Panc1 (cell line): ENCODE results near the gene LMO4. TPM values are rescaled to one million over a fixed set of nuclear protein-coding genes. Genes with fewer than 3 reads are reported as not detected.

Experiments
- ATAC-seq: fragments of 200-7000 bp; cut with Tn5 transposase; 2 replicates; pipeline ENCODE4 v1.9.1; 2020; ENCODE audit warnings: mild to moderate bottlenecking, moderate library complexity
- BruUV-seq: library from RNA; stranded (reverse); fragments of 400-500 nt; replicated peaks from 2 replicates; lab custom pipeline; 2021; lab: Mats Ljungman, UMichigan
- CTCF ChIA-PET: fragments of 300-600 bp; sonication (Branson Sonifier 250); formaldehyde crosslinking; loops from one replicate; lab custom pipeline; 2022; ENCODE audit warnings: antibody characterized with exemption; lab: Charles Lee
- POLR2A ChIA-PET: fragments of 300-600 bp; sonication (Branson Sonifier 250); formaldehyde crosslinking; loops from one replicate; lab custom pipeline; 2022; ENCODE audit warnings: antibody characterized with exemption; lab: Charles Lee
- DNase-seq: peaks from one replicate; pipeline ENCODE4 v3.0.0-alpha.2; 2010; ENCODE audit warnings: low read depth, low spot score
- H3K27ac ChIP-seq: 2 replicates; pipeline ENCODE4 v1.5.1; 2011; ENCODE audit warnings: mild to moderate bottlenecking, low read length, inconsistent platforms
- H3K27me3 ChIP-seq: fragments of 200-500 bp; sonication (Bioruptor generic); 2 replicates; pipeline ENCODE4 v1.6.0; 2014; ENCODE audit warnings: low read length, inconsistent platforms; ENCODE audit not compliant: control insufficient read depth, insufficient read depth
- H3K36me3 ChIP-seq: fragments of 200-500 bp; sonication (Bioruptor generic); 2 replicates; pipeline ENCODE4 v1.5.1; 2014; ENCODE audit warnings: inconsistent platforms, mild to moderate bottlenecking, low read length, moderate library complexity; ENCODE audit not compliant: control insufficient read depth, insufficient read depth
- H3K4me1 ChIP-seq: 2 replicates; pipeline ENCODE4 v1.5.1; 2011; ENCODE audit warnings: inconsistent platforms, mild to moderate bottlenecking, low read length, moderate library complexity; ENCODE audit not compliant: control insufficient read depth, insufficient read depth
- H3K4me3 ChIP-seq, 2 experiments: 2 replicates each; pipeline ENCODE4 v1.5.1; 2011 to 2012; ENCODE audit warnings: low read depth in 2 of 2, low read length in 2 of 2, mild to moderate bottlenecking in 2 of 2, inconsistent platforms in 1 of 2, moderate library complexity in 1 of 2
- H3K9me3 ChIP-seq: fragments of 200-500 bp; sonication (Bioruptor generic); 2 replicates; pipeline ENCODE4 v1.5.1; 2014; ENCODE audit warnings: low read depth, mild to moderate bottlenecking, inconsistent platforms, low read length, moderate library complexity; ENCODE audit not compliant: control insufficient read depth, insufficient read depth
- POLR2AphosphoS5 ChIP-seq: IDR thresholded peaks from 2 replicates; pipeline ENCODE4 v1.6.1; 2012; ENCODE audit warnings: mild to moderate bottlenecking, low read depth, low read length, moderate library complexity
- REST ChIP-seq, 2 experiments: IDR thresholded peaks; 2 replicates each; pipeline ENCODE4 v1.6.1; 2011 to 2012; ENCODE audit warnings: low read depth in 2 of 2, control low read depth in 1 of 2, low read length in 1 of 2, mild to moderate bottlenecking in 1 of 2, moderate library complexity in 1 of 2; ENCODE audit not compliant: insufficient read depth in 1 of 2
- SIN3A ChIP-seq: IDR thresholded peaks from 2 replicates; pipeline ENCODE4 v1.6.1; 2012; ENCODE audit warnings: low read depth, mild to moderate bottlenecking, low read length, moderate library complexity, borderline replicate concordance; ENCODE audit not compliant: insufficient read depth
- TCF7L2 ChIP-seq: IDR thresholded peaks from 2 replicates; pipeline ENCODE4 v1.6.1; 2011; ENCODE audit warnings: mild to moderate bottlenecking, low read depth, low read length, inconsistent platforms
- in situ Hi-C: cut with HindIII; loops from 2 replicates; pipeline ENCODE4 v1.10.0; 2016; ENCODE audit warnings: low sequenced_read_pairs, low pct_unique_long_range_greater_than_20kb
- intact Hi-C: fragments of 100-400 bp; cut with micrococcal nuclease; formaldehyde crosslinking; loops from one replicate; pipeline ENCODE4 v1.10.0; 2022; ENCODE audit not compliant: unreplicated experiment
- total RNA-seq: library from RNA; stranded (reverse); gene quantifications from one replicate; pipeline ENCODE4 v1.2.1, GENCODE V29; 2021; ENCODE audit not compliant: unreplicated experiment
- TF ChIP-seq, protein P1 (sequence below): fragments of 450-650 bp; IDR thresholded peaks from 2 replicates; pipeline ENCODE4 v1.5.1; 2017; ENCODE audit warnings: mild to moderate bottlenecking

Gene LMO4
- total RNA-seq, 1 experiment from 2014 or later: 38.3 TPM

GRCh38 chr1:87325982-87326738 lies 2.5 kb upstream of the LMO4 start:
- no peak overlapping the region for H3K4me3 ChIP-seq
- TF ChIP-seq, protein P1, sequence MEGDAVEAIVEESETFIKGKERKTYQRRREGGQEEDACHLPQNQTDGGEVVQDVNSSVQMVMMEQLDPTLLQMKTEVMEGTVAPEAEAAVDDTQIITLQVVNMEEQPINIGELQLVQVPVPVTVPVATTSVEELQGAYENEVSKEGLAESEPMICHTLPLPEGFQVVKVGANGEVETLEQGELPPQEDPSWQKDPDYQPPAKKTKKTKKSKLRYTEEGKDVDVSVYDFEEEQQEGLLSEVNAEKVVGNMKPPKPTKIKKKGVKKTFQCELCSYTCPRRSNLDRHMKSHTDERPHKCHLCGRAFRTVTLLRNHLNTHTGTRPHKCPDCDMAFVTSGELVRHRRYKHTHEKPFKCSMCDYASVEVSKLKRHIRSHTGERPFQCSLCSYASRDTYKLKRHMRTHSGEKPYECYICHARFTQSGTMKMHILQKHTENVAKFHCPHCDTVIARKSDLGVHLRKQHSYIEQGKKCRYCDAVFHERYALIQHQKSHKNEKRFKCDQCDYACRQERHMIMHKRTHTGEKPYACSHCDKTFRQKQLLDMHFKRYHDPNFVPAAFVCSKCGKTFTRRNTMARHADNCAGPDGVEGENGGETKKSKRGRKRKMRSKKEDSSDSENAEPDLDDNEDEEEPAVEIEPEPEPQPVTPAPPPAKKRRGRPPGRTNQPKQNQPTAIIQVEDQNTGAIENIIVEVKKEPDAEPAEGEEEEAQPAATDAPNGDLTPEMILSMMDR: peak; percentile 86
- TF ChIP-seq SIN3A (no peak), POLR2AphosphoS5 (no peak), REST (IDR thresholded peaks at IDR 0.05; ENCODE audit: insufficient read depth in 1 of 2, low read depth in 2 of 2, low read length in 1 of 2) (no peak), TCF7L2 (no peak)
- no TSS peak for BruUV-seq
- H3K9me3 ChIP-seq: no peaks in the 10 kb centered on the region
- peak; percentile 69 for DNase-seq
- in situ Hi-C loops (no loop called here), intact Hi-C loops (loop anchor here (10.0 kb wide), 1 partner anchor 191 kb away; no protein-coding TSS in a partner anchor)
- peaks cover 22% of the 10 kb centered on the region for H3K4me1 ChIP-seq
- H3K36me3 ChIP-seq: no peaks in the 10 kb centered on the region; the same call in 1 of the 2 replicates
- ChIA-PET CTCF (interaction anchor here (1.5 kb wide), 1 partner anchor 15 kb away, joined by 3 read pairs; no protein-coding TSS in a partner anchor), POLR2A (no interaction called here)
- no peak for ATAC-seq
- peaks cover 2% of the 10 kb centered on the region; the same call in 1 of the 2 replicates for H3K27me3 ChIP-seq
- no peak overlapping the region for H3K27ac ChIP-seq

DNA sequence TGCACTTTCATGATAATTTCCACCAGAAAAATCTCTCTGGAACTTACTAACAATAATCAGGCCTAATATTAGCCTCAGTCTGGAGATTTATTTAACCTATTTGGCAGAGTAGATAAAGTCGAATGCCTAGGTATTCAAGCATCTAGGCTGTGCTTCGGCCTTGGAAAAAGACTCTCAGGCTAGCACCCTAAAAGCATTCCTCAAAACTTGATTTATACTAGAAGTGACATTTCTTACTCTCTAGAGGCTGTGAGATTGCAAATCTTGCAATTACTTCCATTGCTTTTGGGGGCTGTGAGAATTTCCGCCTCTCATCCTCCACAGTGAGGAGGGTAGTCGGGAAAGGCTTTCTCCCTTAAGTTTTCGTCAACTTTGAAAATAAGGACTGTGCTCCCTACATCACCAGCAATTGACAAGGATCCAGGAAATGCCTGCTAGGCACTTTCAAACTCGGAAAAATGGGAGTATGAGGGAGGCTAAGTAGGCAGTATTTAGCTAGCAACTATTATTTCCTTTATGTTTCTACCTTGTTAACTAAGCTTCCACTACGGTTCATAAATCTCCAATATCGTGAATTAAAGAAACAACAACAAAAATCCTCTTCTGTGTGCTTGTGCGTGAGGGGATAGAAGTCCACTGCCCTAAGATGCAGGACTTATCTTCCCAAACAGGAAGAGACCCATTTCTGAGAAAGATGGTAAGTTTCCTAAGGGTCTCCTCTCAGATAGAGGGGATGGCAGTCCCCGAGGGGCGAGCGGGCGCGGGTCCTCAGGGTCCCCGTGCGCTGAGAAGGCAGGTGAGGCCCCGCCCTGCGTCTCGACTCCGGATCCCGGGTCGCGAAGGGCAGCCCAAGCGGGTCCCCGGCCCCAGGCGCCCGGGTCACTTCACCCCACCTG lies 1.1 kb upstream of the LMO4 start:
- ATAC-seq: no peak
- Histone ChIP-seq H3K36me3 (no peaks in the 10 kb centered on the region; the same call in 1 of the 2 replicates), H3K4me1 (peaks cover 29% of the 10 kb centered on the region), H3K9me3 (no peaks in the 10 kb centered on the region), H3K27ac (peak overlapping the region; percentile 96), H3K4me3 (peak overlapping the region; percentile 86 to 87), H3K27me3 (no peaks in the 10 kb centered on the region; the same call in 1 of the 2 replicates)
- DNase-seq: no peak
- TF ChIP-seq REST (IDR thresholded peaks at IDR 0.05; ENCODE audit: insufficient read depth in 1 of 2, low read depth in 2 of 2, low read length in 1 of 2) (no peak), TCF7L2 (no peak), SIN3A (no peak), POLR2AphosphoS5 (no peak)
- TF ChIP-seq, protein P1: no peak
- CTCF ChIA-PET: interaction anchor here (1.5 kb wide), 1 partner anchor 14 kb away, joined by 3 read pairs; no protein-coding TSS in a partner anchor
- POLR2A ChIA-PET: no interaction called here
- intact Hi-C loops (loop anchor here (10.0 kb wide), 1 partner anchor 193 kb away; no protein-coding TSS in a partner anchor), in situ Hi-C loops (no loop called here)
- TSS peak; percentile 97 for BruUV-seq
